Measurements from ENCODE around the gene NIT2.
A peak's percentile ranks its signal among the peaks of the same experiment; 100 is the strongest.
"Not testable (repeated sequence)": the region's sequence is repeated elsewhere in the genome, so short reads cannot be mapped to it uniquely, and the experiment has no call there.

Gene NIT2

GRCh38 chr3:100339786-100340185, 5.2 kb downstream of the NIT2 start:
- no peak for FAIRE-seq

- FAIRE-seq, result no peak
Observed at GRCh38 chr3:100340527-100340926, 6.0 kb downstream of the NIT2 start.

- FAIRE-seq, result no peak
Observed at GRCh38 chr3:100348727-100349126, 14.2 kb downstream of the NIT2 start.

- FAIRE-seq, result not testable (repeated sequence)
Observed at GRCh38 chr3:100351770-100352169, 17.2 kb downstream of the NIT2 start.

- FAIRE-seq, result no peak
Observed at GRCh38 chr3:100352296-100353231, 18.0 kb downstream of the NIT2 start.

GRCh38 chr3:100354850-100355249, 20.3 kb downstream of the NIT2 start:
- no peak for FAIRE-seq

GRCh38 chr3:100358413-100358812, 23.9 kb downstream of the NIT2 start:
- no peak for FAIRE-seq

GRCh38 chr3:100359035-100359434, 24.5 kb downstream of the NIT2 start:
- FAIRE-seq, result no peak

GRCh38 chr3:100360757-100361496, 26.4 kb downstream of the NIT2 start:
- FAIRE-seq, result no peak

GRCh38 chr3:100361897-100362296, 27.3 kb downstream of the NIT2 start:
- FAIRE-seq, result no peak

- no peak for FAIRE-seq
Observed at GRCh38 chr3:100364421-100364820, 29.9 kb downstream of the NIT2 start.

GRCh38 chr3:100366424-100366823, 31.9 kb downstream of the NIT2 start:
- no peak for FAIRE-seq

GRCh38 chr3:100368441-100368840, 33.9 kb downstream of the NIT2 start:
- FAIRE-seq, result no peak

GRCh38 chr3:100370756-100371155, 36.2 kb downstream of the NIT2 start:
- FAIRE-seq, result no peak

GRCh38 chr3:100374521-100374920, 40.0 kb downstream of the NIT2 start:
- no peak for FAIRE-seq

GRCh38 chr3:100376301-100376700, 41.7 kb downstream of the NIT2 start:
- no peak for FAIRE-seq

- no peak for FAIRE-seq
Observed at GRCh38 chr3:100384733-100385525, 50.4 kb downstream of the NIT2 start.

- peak; percentile 85 for FAIRE-seq
Observed at GRCh38 chr3:100386437-100387074, 52.0 kb downstream of the NIT2 start.

- no peak for FAIRE-seq
Observed at GRCh38 chr3:100389025-100389424, 54.5 kb downstream of the NIT2 start.

GRCh38 chr3:100395679-100396431, 61.3 kb downstream of the NIT2 start:
- FAIRE-seq, result no peak

- FAIRE-seq, result no peak
Observed at GRCh38 chr3:100396967-100397366, 62.4 kb downstream of the NIT2 start.

All from colon (tissue), 2 donors.